ENCODE data around the gene STX16. TPM values are rescaled to one million over a fixed set of nuclear protein-coding genes. Genes with fewer than 3 reads are reported as not detected.

STX16 gene
- total RNA-seq, 1 experiment from 2014 or later = 97.0 TPM

DNA sequence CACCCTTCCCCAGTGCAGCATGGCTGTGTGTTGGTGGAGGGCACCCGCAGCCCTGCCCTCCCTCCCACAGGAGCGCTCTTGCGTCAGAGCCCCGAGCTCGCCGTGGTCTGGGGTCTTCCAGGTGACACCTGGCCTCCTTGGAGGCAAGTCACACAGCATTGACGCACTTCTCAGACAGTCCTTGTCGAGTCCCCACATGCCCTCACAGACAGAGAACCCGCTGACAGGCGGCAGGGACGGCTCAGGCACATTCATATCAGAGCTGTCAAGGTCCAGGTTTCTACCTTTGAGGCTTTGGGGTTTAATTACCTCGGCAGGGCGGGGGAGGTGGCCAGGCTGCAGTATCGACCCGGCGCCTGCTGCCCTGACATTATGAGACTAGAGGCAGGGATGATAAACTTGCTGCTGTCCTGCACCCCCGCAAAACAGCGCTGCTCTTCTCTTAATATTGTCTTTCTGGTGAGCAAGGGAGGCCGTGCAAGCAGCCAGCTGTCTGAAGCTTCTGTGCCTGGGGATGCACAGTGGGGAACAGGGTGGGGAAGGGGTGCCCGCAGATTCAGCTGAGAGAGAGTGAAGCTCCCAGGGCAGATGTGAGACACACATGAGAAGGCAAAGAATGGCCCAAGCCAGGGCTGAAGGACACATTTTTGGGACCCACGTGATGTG, 46.3 kb downstream of the STX16 start:
- Mint-ChIP-seq H3K4me3 (ENCODE audit: unreplicated experiment) (no peak overlapping the region), H3K27me3 (ENCODE audit: insufficient read depth, unreplicated experiment) (no peaks in the 10 kb centered on the region), H3K27ac (ENCODE audit: unreplicated experiment) (no peak overlapping the region), H3K36me3 (ENCODE audit: insufficient read depth, unreplicated experiment) (no peaks in the 10 kb centered on the region), H3K4me1 (ENCODE audit: low read depth, unreplicated experiment) (no peaks in the 10 kb centered on the region), H3K9me3 (ENCODE audit: unreplicated experiment) (no peaks in the 10 kb centered on the region)
- BruUV-seq (replicated peaks) = no TSS peak
- POLR2A ChIA-PET = no interaction called here
- DNase-seq = no peak
- no peaks in the 10 kb centered on the region for H3K27me3 ChIP-seq (replicated peaks; ENCODE audit: control insufficient read depth, insufficient read depth, low read length)
- no peaks in the 10 kb centered on the region for H3K9me3 ChIP-seq
- no peak overlapping the region for H3K4me3 ChIP-seq (ENCODE audit: low read depth, low read length)
- intact Hi-C loops (cut with micrococcal nuclease; ENCODE audit: unreplicated experiment) = no loop called here
- CTCF ChIA-PET = no interaction called here
- H3K36me3 ChIP-seq (ENCODE audit: control insufficient read depth, insufficient read depth, low read length) = peaks cover 1% of the 10 kb centered on the region; the same call in 1 of the 2 replicates
- TF ChIP-seq, protein P1, sequence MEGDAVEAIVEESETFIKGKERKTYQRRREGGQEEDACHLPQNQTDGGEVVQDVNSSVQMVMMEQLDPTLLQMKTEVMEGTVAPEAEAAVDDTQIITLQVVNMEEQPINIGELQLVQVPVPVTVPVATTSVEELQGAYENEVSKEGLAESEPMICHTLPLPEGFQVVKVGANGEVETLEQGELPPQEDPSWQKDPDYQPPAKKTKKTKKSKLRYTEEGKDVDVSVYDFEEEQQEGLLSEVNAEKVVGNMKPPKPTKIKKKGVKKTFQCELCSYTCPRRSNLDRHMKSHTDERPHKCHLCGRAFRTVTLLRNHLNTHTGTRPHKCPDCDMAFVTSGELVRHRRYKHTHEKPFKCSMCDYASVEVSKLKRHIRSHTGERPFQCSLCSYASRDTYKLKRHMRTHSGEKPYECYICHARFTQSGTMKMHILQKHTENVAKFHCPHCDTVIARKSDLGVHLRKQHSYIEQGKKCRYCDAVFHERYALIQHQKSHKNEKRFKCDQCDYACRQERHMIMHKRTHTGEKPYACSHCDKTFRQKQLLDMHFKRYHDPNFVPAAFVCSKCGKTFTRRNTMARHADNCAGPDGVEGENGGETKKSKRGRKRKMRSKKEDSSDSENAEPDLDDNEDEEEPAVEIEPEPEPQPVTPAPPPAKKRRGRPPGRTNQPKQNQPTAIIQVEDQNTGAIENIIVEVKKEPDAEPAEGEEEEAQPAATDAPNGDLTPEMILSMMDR (IDR thresholded peaks at IDR 0.05; ENCODE audit: insufficient read depth in 1 of 2, low read depth in 1 of 2, low read length in 1 of 2, severe bottlenecking in 1 of 2, unreplicated experiment in 1 of 2) = no peak
- H3K4me1 ChIP-seq = peaks cover 12% of the 10 kb centered on the region

- ChIA-PET POLR2A (no interaction called here), CTCF (interaction anchor here (0.5 kb wide), 1 partner anchor 487 kb away, joined by 3 read pairs; no protein-coding TSS in a partner anchor)
- no TSS peak for BruUV-seq (replicated peaks)
- no peak overlapping the region for H3K4me3 ChIP-seq (ENCODE audit: low read depth, low read length)
- no peaks in the 10 kb centered on the region for H3K27me3 ChIP-seq (replicated peaks; ENCODE audit: control insufficient read depth, insufficient read depth, low read length)
- intact Hi-C loops (cut with micrococcal nuclease; ENCODE audit: unreplicated experiment) = no loop called here
- no peaks in the 10 kb centered on the region for H3K9me3 Mint-ChIP-seq (ENCODE audit: unreplicated experiment)
- TF ChIP-seq, protein P1 (IDR thresholded peaks at IDR 0.05; ENCODE audit: insufficient read depth in 1 of 2, low read depth in 1 of 2, low read length in 1 of 2, severe bottlenecking in 1 of 2, unreplicated experiment in 1 of 2) = no peak
- H3K9me3 ChIP-seq = no peaks in the 10 kb centered on the region
- peaks cover 1% of the 10 kb centered on the region; the same call in 1 of the 2 replicates for H3K36me3 ChIP-seq (ENCODE audit: control insufficient read depth, insufficient read depth, low read length)
- peak in 1 of 2 experiments; percentile 48 for DNase-seq
- H3K36me3 Mint-ChIP-seq (ENCODE audit: insufficient read depth, unreplicated experiment) = no peaks in the 10 kb centered on the region
- no peak overlapping the region for H3K27ac Mint-ChIP-seq (ENCODE audit: unreplicated experiment)
- H3K4me3 Mint-ChIP-seq (ENCODE audit: unreplicated experiment) = no peak overlapping the region
- H3K4me1 Mint-ChIP-seq (ENCODE audit: low read depth, unreplicated experiment) = no peaks in the 10 kb centered on the region
- H3K27me3 Mint-ChIP-seq (ENCODE audit: insufficient read depth, unreplicated experiment) = no peaks in the 10 kb centered on the region
- H3K4me1 ChIP-seq = peaks cover 12% of the 10 kb centered on the region
Measured at GRCh38 chr20:58697867-58698703, 47.0 kb downstream of the STX16 start.

DNA sequence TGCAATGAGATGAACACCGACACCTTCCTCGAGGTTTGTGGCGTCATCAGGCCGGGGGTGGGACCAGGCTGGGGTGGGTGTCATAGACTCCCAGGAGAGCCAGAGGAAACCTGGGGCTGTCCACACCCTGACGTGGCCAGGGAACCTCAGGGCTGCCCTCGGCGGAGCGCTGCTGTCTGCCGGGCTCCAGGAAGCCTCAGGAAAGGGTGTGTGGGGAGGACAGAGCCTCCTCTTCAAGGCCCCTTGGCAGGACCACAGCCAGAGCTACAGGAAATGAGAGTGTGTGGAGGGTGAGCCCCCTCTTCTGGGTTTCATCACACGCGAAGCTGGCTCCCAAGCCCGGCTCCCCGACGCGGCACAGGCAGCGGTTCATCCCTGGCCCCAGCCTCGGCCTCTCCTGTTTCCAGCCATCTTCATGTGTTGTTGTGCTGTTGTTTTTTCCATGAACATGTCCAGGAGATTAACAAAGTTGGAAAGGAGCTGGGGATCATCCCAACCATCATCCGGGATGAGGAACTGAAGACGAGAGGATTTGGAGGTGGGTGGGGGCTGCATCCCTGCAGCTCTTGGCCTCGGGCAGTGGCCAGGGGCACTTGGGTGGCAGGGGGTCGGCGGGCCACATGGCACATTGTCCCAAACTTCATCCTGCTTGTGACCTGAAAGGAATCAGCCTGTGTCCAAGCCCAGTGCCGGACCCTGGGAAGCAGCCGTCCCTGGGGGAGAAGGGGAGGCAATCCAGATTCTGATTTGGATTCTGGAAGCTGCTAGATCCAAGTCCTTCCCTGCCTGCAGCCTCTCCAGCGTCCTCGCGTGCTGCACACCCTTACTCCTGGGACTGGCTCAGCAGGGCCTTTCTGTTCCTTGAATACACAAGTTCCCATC, 47.9 kb downstream of the STX16 start:
- intact Hi-C loops (cut with micrococcal nuclease; ENCODE audit: unreplicated experiment) = no loop called here
- Mint-ChIP-seq H3K36me3 (ENCODE audit: insufficient read depth, unreplicated experiment) (peaks cover 5% of the 10 kb centered on the region), H3K27me3 (ENCODE audit: insufficient read depth, unreplicated experiment) (no peaks in the 10 kb centered on the region), H3K27ac (ENCODE audit: unreplicated experiment) (no peak overlapping the region), H3K4me1 (ENCODE audit: low read depth, unreplicated experiment) (no peaks in the 10 kb centered on the region), H3K4me3 (ENCODE audit: unreplicated experiment) (no peak overlapping the region), H3K9me3 (ENCODE audit: unreplicated experiment) (no peaks in the 10 kb centered on the region)
- Histone ChIP-seq H3K36me3 (ENCODE audit: control insufficient read depth, insufficient read depth, low read length) (peaks cover 1% of the 10 kb centered on the region; the same call in 1 of the 2 replicates), H3K9me3 (no peaks in the 10 kb centered on the region), H3K4me3 (ENCODE audit: low read depth, low read length) (no peak overlapping the region), H3K4me1 (peaks cover 4% of the 10 kb centered on the region), H3K27me3 (replicated peaks; ENCODE audit: control insufficient read depth, insufficient read depth, low read length) (no peaks in the 10 kb centered on the region)
- ChIA-PET POLR2A (no interaction called here), CTCF (no interaction called here)
- BruUV-seq (replicated peaks) = no TSS peak
- TF ChIP-seq, protein P1 (IDR thresholded peaks at IDR 0.05; ENCODE audit: insufficient read depth in 1 of 2, low read depth in 1 of 2, low read length in 1 of 2, severe bottlenecking in 1 of 2, unreplicated experiment in 1 of 2) = no peak
- DNase-seq = no peak
